HUES6 (cell line): ENCODE results near the gene EFHC1.

Source experiments
- H3K27ac ChIP-seq: 2 replicates; pipeline ENCODE4 v1.7.0; 2013; ENCODE audit warnings: low read depth, mild to moderate bottlenecking, low read length, inconsistent platforms
- H3K27me3 ChIP-seq: 2 replicates; pipeline ENCODE4 v1.6.1; 2013; ENCODE audit warnings: low read length; ENCODE audit not compliant: control insufficient read depth, insufficient read depth
- H3K36me3 ChIP-seq: 2 replicates; pipeline ENCODE4 v1.6.1; 2013; ENCODE audit warnings: low read length; ENCODE audit not compliant: control insufficient read depth, insufficient read depth
- H3K4me1 ChIP-seq: 2 replicates; pipeline ENCODE4 v1.6.1; 2013; ENCODE audit warnings: low read length; ENCODE audit not compliant: control insufficient read depth, insufficient read depth
- H3K4me3 ChIP-seq: 2 replicates; pipeline ENCODE4 v1.5.1; 2013; ENCODE audit warnings: low read depth, low read length
- H3K9ac ChIP-seq: one replicate; pipeline ENCODE4 v1.6.1; 2013; ENCODE audit warnings: mild to moderate bottlenecking, low read length
- H3K9me3 ChIP-seq: 2 replicates; pipeline ENCODE4 v1.6.1; 2013; ENCODE audit warnings: low read depth, low read length; ENCODE audit not compliant: control insufficient read depth, insufficient read depth

Gene EFHC1

GRCh38 chr6:52519618-52520017 is 99.5 kb downstream of the EFHC1 start:
- H3K4me3 ChIP-seq: no peak overlapping the region
- no peaks in the 10 kb centered on the region for H3K9me3 ChIP-seq
- peaks cover 32% of the 10 kb centered on the region for H3K4me1 ChIP-seq
- H3K27ac ChIP-seq: no peak overlapping the region
- no peak overlapping the region for H3K9ac ChIP-seq
- no peaks in the 10 kb centered on the region for H3K27me3 ChIP-seq
- H3K36me3 ChIP-seq: peaks cover 17% of the 10 kb centered on the region

GRCh38 chr6:52522151-52522626 is 102.0 kb downstream of the EFHC1 start:
- peaks cover 15% of the 10 kb centered on the region for H3K4me1 ChIP-seq
- H3K9ac ChIP-seq: no peak overlapping the region
- 0 out of 2 replicates have a peak overlapping the region, but pooled peaks have one; percentile 14 for H3K27ac ChIP-seq

DNA sequence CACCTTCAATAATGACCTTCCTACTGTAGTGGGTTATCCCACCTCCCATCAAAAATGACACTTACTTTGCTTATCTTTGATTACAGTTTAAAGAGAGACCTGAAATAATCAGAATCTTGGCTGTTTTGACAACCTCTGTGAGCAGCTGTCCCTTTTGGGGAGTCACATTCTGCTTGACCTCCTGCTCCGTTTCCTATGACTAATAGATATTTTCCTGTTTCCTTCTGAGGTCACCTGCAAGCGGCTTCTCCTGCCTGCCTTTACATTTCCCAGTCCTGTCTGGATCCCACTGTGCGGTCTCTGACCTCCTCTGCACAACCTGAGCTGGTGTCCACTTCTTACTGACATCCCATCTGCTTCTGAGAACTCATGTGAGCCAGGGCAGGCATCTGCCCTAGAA is 102.5 kb downstream of the EFHC1 start:
- H3K4me3 ChIP-seq: no peak overlapping the region
- H3K36me3 ChIP-seq: no peaks in the 10 kb centered on the region
- H3K4me1 ChIP-seq: peaks cover 11% of the 10 kb centered on the region
- no peaks in the 10 kb centered on the region for H3K9me3 ChIP-seq
- no peak overlapping the region for H3K9ac ChIP-seq
- no peak overlapping the region for H3K27ac ChIP-seq
- H3K27me3 ChIP-seq: no peaks in the 10 kb centered on the region

More at GRCh38 chr6:52522151-52522626, 102.0 kb downstream of the EFHC1 start:
- Histone ChIP-seq H3K27me3 (no peaks in the 10 kb centered on the region), H3K9me3 (no peaks in the 10 kb centered on the region), H3K4me3 (no peak overlapping the region), H3K36me3 (no peaks in the 10 kb centered on the region)

- Histone ChIP-seq H3K27me3 (no peaks in the 10 kb centered on the region), H3K9ac (no peak overlapping the region), H3K4me1 (peaks cover 2% of the 10 kb centered on the region), H3K36me3 (no peaks in the 10 kb centered on the region), H3K27ac (no peak overlapping the region), H3K9me3 (no peaks in the 10 kb centered on the region), H3K4me3 (no peak overlapping the region)
These were observed 103.4 kb downstream of the EFHC1 start for GRCh38 chr6:52523378-52524142.

DNA sequence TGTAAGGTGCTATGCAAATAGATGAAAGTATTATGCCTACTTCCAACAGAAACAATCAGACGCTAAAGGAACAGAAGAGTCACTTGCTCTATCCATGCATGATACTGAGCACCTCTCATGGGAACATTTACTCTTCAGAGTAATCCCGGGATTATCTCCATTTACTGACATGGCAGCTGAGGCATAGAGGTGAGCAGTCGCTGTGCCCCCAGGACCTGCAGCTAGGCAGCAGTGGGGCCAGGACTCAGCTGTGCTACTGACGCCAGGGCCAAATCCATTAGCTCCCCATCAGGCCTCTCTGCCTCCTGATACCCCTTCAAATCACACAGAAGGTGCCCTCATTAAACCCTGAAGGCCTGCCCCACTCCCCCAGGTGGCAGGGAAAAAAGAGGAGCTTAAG is 104.8 kb downstream of the EFHC1 start:
- H3K4me1 ChIP-seq: no peaks in the 10 kb centered on the region
- H3K9ac ChIP-seq: no peak overlapping the region
- H3K9me3 ChIP-seq: no peaks in the 10 kb centered on the region
- no peak overlapping the region for H3K27ac ChIP-seq
- H3K36me3 ChIP-seq: peaks cover 2% of the 10 kb centered on the region; the same call in 1 of the 2 replicates
- no peak overlapping the region for H3K4me3 ChIP-seq
- no peaks in the 10 kb centered on the region for H3K27me3 ChIP-seq

GRCh38 chr6:52526634-52527033 is 106.5 kb downstream of the EFHC1 start:
- Histone ChIP-seq H3K4me1 (no peaks in the 10 kb centered on the region), H3K27me3 (no peaks in the 10 kb centered on the region), H3K9me3 (no peaks in the 10 kb centered on the region), H3K27ac (no peak overlapping the region), H3K36me3 (peaks cover 6% of the 10 kb centered on the region; the same call in 1 of the 2 replicates), H3K9ac (no peak overlapping the region), H3K4me3 (no peak overlapping the region)

DNA sequence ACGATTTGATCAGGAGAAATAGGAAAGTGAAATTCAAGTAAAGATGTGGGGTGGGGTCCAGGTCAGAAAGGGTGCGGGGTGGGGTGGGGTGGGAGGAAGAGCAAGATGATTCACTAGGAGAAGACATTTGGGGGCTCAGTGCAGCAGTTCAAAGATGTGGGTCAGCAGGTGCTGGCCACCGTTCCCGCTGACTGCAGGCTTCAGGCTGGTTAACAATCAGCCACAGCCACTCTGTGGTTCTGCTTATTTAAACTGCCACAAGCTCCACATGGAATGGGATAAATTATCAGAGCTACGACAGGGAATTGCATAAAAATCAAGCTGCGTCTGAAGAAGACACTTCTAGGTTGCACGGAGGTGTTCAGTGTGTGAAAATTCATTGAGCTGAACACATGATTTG is 107.3 kb downstream of the EFHC1 start:
- H3K27me3 ChIP-seq: no peaks in the 10 kb centered on the region
- no peak overlapping the region for H3K27ac ChIP-seq
- no peaks in the 10 kb centered on the region for H3K9me3 ChIP-seq
- no peak overlapping the region for H3K4me3 ChIP-seq
- H3K9ac ChIP-seq: no peak overlapping the region
- peaks cover 6% of the 10 kb centered on the region; the same call in 1 of the 2 replicates for H3K36me3 ChIP-seq
- no peaks in the 10 kb centered on the region for H3K4me1 ChIP-seq

DNA sequence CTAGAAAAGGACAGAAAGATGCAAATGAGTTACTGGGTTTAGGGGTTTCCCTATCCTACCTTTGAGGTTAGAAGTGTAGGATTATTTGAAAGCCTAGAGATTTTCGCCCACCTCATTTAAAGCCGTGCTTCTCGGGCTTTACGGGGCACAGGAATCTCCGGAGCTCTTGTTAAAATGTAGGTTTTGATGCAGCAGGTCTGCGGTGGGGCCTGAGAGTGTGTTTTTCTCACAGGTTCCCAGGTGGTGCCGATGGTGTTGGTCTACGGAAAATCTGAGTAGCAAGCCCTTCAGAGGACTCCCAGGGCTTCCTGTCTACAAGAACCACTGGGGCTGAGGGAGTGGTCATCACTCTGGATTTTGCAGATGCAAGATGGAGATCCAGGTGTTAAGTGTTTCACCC is 109.2 kb downstream of the EFHC1 start:
- Histone ChIP-seq H3K9ac (no peak overlapping the region), H3K4me1 (no peaks in the 10 kb centered on the region), H3K36me3 (peaks cover 7% of the 10 kb centered on the region; the same call in 1 of the 2 replicates), H3K27ac (no peak overlapping the region), H3K27me3 (no peaks in the 10 kb centered on the region), H3K4me3 (no peak overlapping the region), H3K9me3 (no peaks in the 10 kb centered on the region)

GRCh38 chr6:52530351-52530750 is 110.2 kb downstream of the EFHC1 start:
- H3K9me3 ChIP-seq: no peaks in the 10 kb centered on the region
- no peaks in the 10 kb centered on the region for H3K4me1 ChIP-seq
- H3K9ac ChIP-seq: no peak overlapping the region
- H3K27ac ChIP-seq: no peak overlapping the region
- H3K36me3 ChIP-seq: peaks cover 18% of the 10 kb centered on the region; the same call in 1 of the 2 replicates
- H3K27me3 ChIP-seq: no peaks in the 10 kb centered on the region
- H3K4me3 ChIP-seq: no peak overlapping the region

DNA sequence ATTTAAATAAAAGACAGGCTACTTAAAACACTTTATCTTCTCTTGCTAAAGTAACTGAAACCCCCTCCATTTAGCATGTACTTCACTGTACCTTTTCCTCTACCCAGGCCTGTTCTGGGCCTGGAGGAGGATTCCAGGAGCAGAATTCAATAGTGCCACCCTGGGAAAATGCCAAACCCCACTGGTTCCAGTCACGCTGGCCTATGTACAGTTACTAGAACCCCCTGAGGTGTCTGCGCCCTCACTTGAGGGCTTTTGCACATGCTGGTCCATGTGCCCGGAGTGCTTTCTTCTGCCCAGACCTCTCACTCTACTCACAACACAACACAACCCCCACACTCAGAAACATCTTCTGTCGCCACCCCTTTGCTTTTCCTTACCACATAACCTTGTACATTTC is 111.3 kb downstream of the EFHC1 start:
- H3K4me1 ChIP-seq: peaks cover 6% of the 10 kb centered on the region; the same call in 1 of the 2 replicates
- no peaks in the 10 kb centered on the region for H3K27me3 ChIP-seq
- H3K27ac ChIP-seq: no peak overlapping the region
- no peaks in the 10 kb centered on the region for H3K9me3 ChIP-seq
- H3K4me3 ChIP-seq: no peak overlapping the region
- H3K36me3 ChIP-seq: peaks cover 19% of the 10 kb centered on the region; the same call in 1 of the 2 replicates
- no peak overlapping the region for H3K9ac ChIP-seq

DNA sequence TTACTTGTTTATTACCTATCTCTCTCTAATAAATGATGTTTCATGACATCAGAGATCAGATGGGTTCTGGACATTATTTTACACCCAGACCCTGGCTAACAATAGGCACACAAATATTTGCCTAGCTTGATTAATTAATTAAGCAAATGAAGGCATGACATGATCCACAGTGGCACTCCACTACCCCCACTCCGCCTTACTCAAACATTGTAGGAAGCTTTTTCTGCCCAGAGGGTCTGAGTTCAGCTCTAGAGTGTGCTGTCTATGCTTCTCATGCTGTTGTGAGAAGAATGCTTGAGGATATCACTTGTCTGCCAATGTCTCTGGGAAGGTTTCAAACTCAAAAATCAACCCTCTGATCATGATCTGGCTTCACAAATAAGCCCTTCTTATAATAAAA is 111.7 kb downstream of the EFHC1 start:
- Histone ChIP-seq H3K9ac (no peak overlapping the region), H3K9me3 (no peaks in the 10 kb centered on the region), H3K27ac (no peak overlapping the region), H3K4me3 (no peak overlapping the region), H3K36me3 (peaks cover 19% of the 10 kb centered on the region; the same call in 1 of the 2 replicates), H3K27me3 (no peaks in the 10 kb centered on the region), H3K4me1 (peaks cover 10% of the 10 kb centered on the region; the same call in 1 of the 2 replicates)
